Cardiac muscle cell (in vitro differentiated cells and primary cell): ENCODE data around the gene RPL27A. TPM values are rescaled to one million over a fixed set of nuclear protein-coding genes. Genes with fewer than 3 reads are reported as not detected.
A peak's percentile ranks its signal among the peaks of the same experiment; 100 is the strongest.

Source experiments
- DNase-seq, 2 donors: peaks; one replicate each; pipeline versions ENCODE4 v3.0.0 to v3.0.0-alpha.2; 2010 to 2017; ENCODE audit warnings: low read depth in 1 of 2, low spot score in 1 of 2
- H3K27ac ChIP-seq: fragments of 200-600 bp; sonication (generic); 2 replicates; pipeline ENCODE4 v1.5.1; 2016
- H3K27me3 ChIP-seq: fragments of 200-600 bp; sonication (generic); 2 replicates; pipeline ENCODE4 v1.6.0; 2016; ENCODE audit warnings: control low read depth
- H3K36me3 ChIP-seq: fragments of 200-600 bp; sonication (generic); 2 replicates; pipeline ENCODE4 v1.5.1; 2016; ENCODE audit warnings: control low read depth
- H3K4me1 ChIP-seq: fragments of 200-600 bp; sonication (generic); 2 replicates; pipeline ENCODE4 v1.8.1; 2017; ENCODE audit warnings: low read depth, mild to moderate bottlenecking, mixed run types
- H3K4me3 ChIP-seq: fragments of 200-600 bp; sonication (generic); 2 replicates; pipeline ENCODE4 v1.5.1; 2016; ENCODE audit warnings: mild to moderate bottlenecking
- H3K9me3 ChIP-seq: fragments of 200-600 bp; sonication (generic); 2 replicates; pipeline ENCODE4 v1.5.1; 2017; ENCODE audit warnings: low read depth, mild to moderate bottlenecking, control low read depth
- CTCF ChIP-seq: IDR thresholded peaks from 2 replicates; pipeline ENCODE4 v1.5.1; 2012; ENCODE audit warnings: low read depth, mild to moderate bottlenecking, low read length
- polyA plus RNA-seq: library from polyadenylated mRNA; unstranded; fragments of >200 nt; fragmentation: Nextera tagmentation; extraction: Ambion mirVana; gene quantifications from 2 replicates; pipeline ENCODE4 v1.2.1, GENCODE V29; 2016
- total RNA-seq: library from RNA; depleted of rRNA; stranded (reverse); fragments of >200 nt; gene quantifications from 2 replicates; pipeline ENCODE4 v1.2.3, GENCODE V29; 2016

The RPL27A gene
- total and polyA plus RNA-seq, 2 experiments from 2014 or later = 586 to 634 TPM

GRCh38 chr11:8721609-8722500, 39.3 kb downstream of the RPL27A start:
- no peaks in the 10 kb centered on the region for H3K9me3 ChIP-seq
- no peak overlapping the region for H3K4me3 ChIP-seq
- H3K36me3 ChIP-seq = peaks cover 8% of the 10 kb centered on the region
- no peak for TF ChIP-seq CTCF
- H3K4me1 ChIP-seq = no peaks in the 10 kb centered on the region
- DNase-seq = peak in 1 of 2 donors; percentile 69
- H3K27ac ChIP-seq = no peak overlapping the region
- H3K27me3 ChIP-seq = no peaks in the 10 kb centered on the region

GRCh38 chr11:8722809-8723208, 40.2 kb downstream of the RPL27A start:
- Histone ChIP-seq H3K4me3 (no peak overlapping the region), H3K4me1 (no peaks in the 10 kb centered on the region), H3K9me3 (no peaks in the 10 kb centered on the region), H3K36me3 (peaks cover 5% of the 10 kb centered on the region), H3K27me3 (no peaks in the 10 kb centered on the region), H3K27ac (no peak overlapping the region)
- no peak for TF ChIP-seq CTCF
- DNase-seq = no peak

- H3K4me3 ChIP-seq = no peak overlapping the region
- peaks cover 8% of the 10 kb centered on the region for H3K4me1 ChIP-seq
- TF ChIP-seq CTCF = no peak
- DNase-seq = no peak
- H3K36me3 ChIP-seq = peaks cover 5% of the 10 kb centered on the region
- no peaks in the 10 kb centered on the region for H3K27me3 ChIP-seq
- no peaks in the 10 kb centered on the region for H3K9me3 ChIP-seq
- H3K27ac ChIP-seq = no peak overlapping the region
These were observed 41.1 kb downstream of the RPL27A start for GRCh38 chr11:8723711-8724110.

- H3K9me3 ChIP-seq = no peaks in the 10 kb centered on the region
- TF ChIP-seq CTCF = no peak
- peaks cover 5% of the 10 kb centered on the region for H3K36me3 ChIP-seq
- H3K27me3 ChIP-seq = no peaks in the 10 kb centered on the region
- H3K27ac ChIP-seq = no peak overlapping the region
- H3K4me1 ChIP-seq = peaks cover 10% of the 10 kb centered on the region
- H3K4me3 ChIP-seq = no peak overlapping the region
- DNase-seq = no peak
These were observed 42.1 kb downstream of the RPL27A start for GRCh38 chr11:8724682-8725081.

GRCh38 chr11:8726395-8726794, 43.8 kb downstream of the RPL27A start:
- Histone ChIP-seq H3K9me3 (no peaks in the 10 kb centered on the region), H3K27me3 (no peaks in the 10 kb centered on the region), H3K4me1 (peaks cover 10% of the 10 kb centered on the region), H3K36me3 (peaks cover 9% of the 10 kb centered on the region), H3K27ac (no peak overlapping the region), H3K4me3 (no peak overlapping the region)
- no peak for TF ChIP-seq CTCF
- no peak for DNase-seq
